GM12878 (cell line): Measurements from ENCODE around the gene HAND1. TPM values are rescaled to one million over a fixed set of nuclear protein-coding genes. Genes with fewer than 3 reads are reported as not detected.

Experiments
- ATAC-seq: fragments of 200-7000 bp; cut with Tn5 transposase; 3 replicates; pipeline ENCODE4 v1.9.1; 2020; ENCODE audit warnings: mild to moderate bottlenecking, moderate library complexity
- BruUV-seq: library from RNA; stranded (reverse); fragments of 400-500 nt; replicated peaks from 2 replicates; lab custom pipeline; 2021; lab: Mats Ljungman, UMichigan
- CTCF ChIA-PET: fragments of 300-600 bp; sonication (Branson Sonifier 250); formaldehyde crosslinking; extraction: SDS; loops from one replicate; lab custom pipeline; 2021; ENCODE audit warnings: inconsistent platforms; lab: Yijun Ruan, JAX
- POLR2A ChIA-PET: fragments of 350-600 bp; formaldehyde crosslinking; extraction: SDS; loops from one replicate; lab custom pipeline; 2021; ENCODE audit warnings: inconsistent platforms; lab: Charles Lee
- RAD21 ChIA-PET: fragments of 300-600 bp; sonication (Branson Sonifier 250); formaldehyde crosslinking; loops from one replicate; lab custom pipeline; 2023; ENCODE audit warnings: antibody characterized with exemption; ENCODE audit not compliant: unreplicated experiment; lab: Charles Lee
- SMC1A ChIA-PET: fragments of 300-600 bp; sonication (Branson Sonifier 250); formaldehyde crosslinking; loops from one replicate; lab custom pipeline; 2023; ENCODE audit not compliant: unreplicated experiment, uncharacterized antibody; lab: Charles Lee
- DNase-seq: peaks from one replicate; pipeline ENCODE4 v3.0.0-alpha.2; 2011; ENCODE audit warnings: low read depth, low spot score
- FAIRE-seq: peaks from 3 replicates; lab custom pipeline; 2011; peaks lifted over from hg19 to GRCh38; lab: Jason Lieb, UNC
- H2AFZ ChIP-seq: 2 replicates; pipeline ENCODE4 v1.6.0; 2011; ENCODE audit warnings: low read depth, low read length, control low read depth; ENCODE audit not compliant: control insufficient read depth
- H3K27ac ChIP-seq: 2 replicates; pipeline ENCODE4 v1.5.1; 2011; ENCODE audit warnings: control low read depth; ENCODE audit not compliant: control insufficient read depth, insufficient read depth
- H3K27me3 ChIP-seq, 2 experiments: replicated peaks in 1 of 2; 2 replicates each; pipeline versions ENCODE4 v1.6.0 to v1.6.1; 2011; ENCODE audit warnings: low read length in 1 of 2; ENCODE audit not compliant: control insufficient read depth in 2 of 2, insufficient read depth in 2 of 2
- H3K36me3 ChIP-seq, 2 experiments: 2 replicates each; pipeline ENCODE4 v1.5.1; 2011; ENCODE audit warnings: low read length in 1 of 2; ENCODE audit not compliant: control insufficient read depth in 2 of 2, insufficient read depth in 2 of 2
- H3K4me1 ChIP-seq: 2 replicates; pipeline ENCODE4 v1.6.1; 2011; ENCODE audit warnings: mild to moderate bottlenecking, low read length, moderate library complexity, mixed read lengths; ENCODE audit not compliant: control insufficient read depth, insufficient read depth
- H3K4me2 ChIP-seq: 2 replicates; pipeline ENCODE4 v1.6.0; 2011; ENCODE audit warnings: control low read depth; ENCODE audit not compliant: control insufficient read depth, insufficient read depth
- H3K4me3 ChIP-seq: fragments of 200-600 bp; sonication (generic); 2 replicates; pipeline ENCODE4 v1.5.1; 2016
- H3K79me2 ChIP-seq: 2 replicates; pipeline ENCODE4 v1.6.0; 2011; ENCODE audit warnings: low read length; ENCODE audit not compliant: control insufficient read depth, insufficient read depth
- H3K9ac ChIP-seq: 2 replicates; pipeline ENCODE4 v1.8.0; 2011; ENCODE audit warnings: low read length, control low read depth, mixed read lengths; ENCODE audit not compliant: control insufficient read depth, insufficient read depth
- H3K9me3 ChIP-seq: replicated peaks from 3 replicates; pipeline ENCODE4 v1.5.1; 2011; ENCODE audit warnings: mild to moderate bottlenecking, low read length; ENCODE audit not compliant: control insufficient read depth, insufficient read depth
- H4K20me1 ChIP-seq: 2 replicates; pipeline ENCODE4 v1.6.0; 2011; ENCODE audit not compliant: control insufficient read depth, insufficient read depth
- CBX5 ChIP-seq: sonication (generic); IDR thresholded peaks from 2 replicates; pipeline ENCODE4 v1.6.1; 2016; ENCODE audit warnings: low read depth, moderate library complexity, mild to moderate bottlenecking, inconsistent platforms
- CREM ChIP-seq: IDR thresholded peaks from 2 replicates; pipeline ENCODE4 v1.6.1; 2014; ENCODE audit warnings: antibody characterized with exemption, low read depth
- EED ChIP-seq: sonication (generic); IDR thresholded peaks from 2 replicates; pipeline ENCODE4 v1.6.1; 2016; ENCODE audit warnings: antibody characterized with exemption, low read depth
- ETV6 ChIP-seq, 2 experiments: fragments of 450-650 bp in 1 of 2; IDR thresholded peaks in 1 of 2; conservative IDR thresholded peaks in 1 of 2; 2 replicates each; pipeline ENCODE4 v1.6.1; 2014; ENCODE audit warnings: antibody characterized with exemption in 1 of 2, borderline replicate concordance in 1 of 2, low read depth in 1 of 2, mild to moderate bottlenecking in 1 of 2, moderate library complexity in 1 of 2
- IKZF2 ChIP-seq, 2 experiments: fragments of 450-650 bp; IDR thresholded peaks; 2 replicates each; pipeline ENCODE4 v1.6.1; 2017; ENCODE audit warnings: mild to moderate bottlenecking in 2 of 2, moderate library complexity in 2 of 2
- IRF4 ChIP-seq: IDR thresholded peaks from 2 replicates; pipeline ENCODE4 v1.6.1; 2011; ENCODE audit warnings: low read depth, low read length
- NR2F1 ChIP-seq: fragments of 450-650 bp; conservative IDR thresholded peaks from 2 replicates; pipeline ENCODE4 v1.6.1; 2017; ENCODE audit warnings: mild to moderate bottlenecking
- POU2F2 ChIP-seq: IDR thresholded peaks from 3 replicates; pipeline ENCODE4 v1.6.1; 2011; ENCODE audit warnings: low read depth, mild to moderate bottlenecking, low read length, borderline replicate concordance
- RFX5 ChIP-seq: IDR thresholded peaks from 2 replicates; pipeline ENCODE4 v1.6.1; 2011; ENCODE audit warnings: low read depth, low read length, improper control_type of control experiment
- SMAD1 ChIP-seq: fragments of 450-650 bp; IDR thresholded peaks from 2 replicates; pipeline ENCODE4 v1.6.1; 2018; ENCODE audit warnings: mild to moderate bottlenecking, low read depth; ENCODE audit not compliant: partially characterized antibody
- SMARCA5 ChIP-seq: fragments of 450-650 bp; IDR thresholded peaks from 2 replicates; pipeline ENCODE4 v1.6.1; 2017; ENCODE audit warnings: mild to moderate bottlenecking
- STAT3 ChIP-seq: IDR thresholded peaks from 2 replicates; pipeline ENCODE4 v1.6.1; 2011; ENCODE audit warnings: low read depth, low read length, improper control_type of control experiment
- TARDBP ChIP-seq: IDR thresholded peaks from 2 replicates; pipeline ENCODE4 v1.6.1; 2016; ENCODE audit warnings: borderline replicate concordance
- TBL1XR1 ChIP-seq: IDR thresholded peaks from 2 replicates; pipeline ENCODE4 v1.6.1; 2012; ENCODE audit warnings: low read depth, low read length, improper control_type of control experiment
- TCF12 ChIP-seq: IDR thresholded peaks from 2 replicates; pipeline ENCODE4 v1.6.1; 2011; ENCODE audit warnings: low read depth, mild to moderate bottlenecking, low read length
- YY1 ChIP-seq: IDR thresholded peaks from 2 replicates; pipeline ENCODE4 v1.6.1; 2011; ENCODE audit warnings: low read depth, mild to moderate bottlenecking, low read length
- ZNF217 ChIP-seq: fragments of 450-650 bp; IDR thresholded peaks from 2 replicates; pipeline ENCODE4 v1.6.1; 2017; ENCODE audit warnings: antibody characterized with exemption, mild to moderate bottlenecking
- ZSCAN29 ChIP-seq: fragments of 450-650 bp; IDR thresholded peaks from 2 replicates; pipeline ENCODE4 v1.6.1; 2017; ENCODE audit warnings: mild to moderate bottlenecking, moderate library complexity
- WGBS: methylation state at CpG from one replicate; pipeline ENCODE4 v1.1.6; 2016; ENCODE audit warnings: low lambda C conversion rate; ENCODE audit not compliant: insufficient replicate concordance, insufficient coverage; ENCODE audit errors: missing lambda C conversion rate; 5-methylcytosine and 5-hydroxymethylcytosine counted together
- in situ Hi-C: fragments of 300-500 bp; cut with MboI; formaldehyde crosslinking; loops from 9 replicates; pipeline ENCODE4 v1.14.3; 2018; ENCODE audit warnings: mixed read lengths
- intact Hi-C: fragments of 100-400 bp; cut with micrococcal nuclease; formaldehyde crosslinking; loops from one replicate; pipeline ENCODE4 v1.14.2; 2022; ENCODE audit not compliant: unreplicated experiment
- polyA plus RNA-seq, 11 experiments: library from polyadenylated mRNA; depleted of rRNA in 4 of 11; unstranded in 6 of 11; stranded (reverse) in 5 of 11; fragments of >200 nt; fragmentation: Nextera tagmentation in 4 of 11; fragmentation: Illumina TruSeq in 1 of 11; extraction: Ambion mirVana in 4 of 11; extraction: Trizol in 1 of 11; gene quantifications; 1 replicate in 1 of 11; 2 replicates in 10 of 11; pipeline versions ENCODE4 v1.2.1 to v1.2.3, GENCODE V29; 2011 to 2016; ENCODE audit warnings: inconsistent platforms in 2 of 11, missing spikeins in 2 of 11, low read depth in 1 of 11
- total RNA-seq, 4 experiments: library from RNA; depleted of rRNA in 3 of 4; stranded (reverse); fragments of >200 nt in 3 of 4; fragmentation: Illumina TruSeq in 1 of 4; extraction: Trizol in 1 of 4; gene quantifications; 2 replicates each; pipeline versions ENCODE4 v1.2.1 to v1.2.3, GENCODE V29; 2013 to 2021
- TF ChIP-seq, protein P1 (sequence below): fragments of 450-650 bp; IDR thresholded peaks from 2 replicates; pipeline ENCODE4 v1.6.1; 2017; ENCODE audit warnings: low read depth, mild to moderate bottlenecking, moderate library complexity
- TF ChIP-seq, protein P2 (sequence below): fragments of 450-650 bp; IDR thresholded peaks from 2 replicates; pipeline ENCODE4 v1.6.1; 2017; ENCODE audit warnings: mild to moderate bottlenecking, moderate library complexity

Gene HAND1
- total and polyA plus RNA-seq, 10 of the 15 experiments (the other 5 are each of a cell fraction or from before 2014, with no cell fraction given), result 0.06 to 0.41 (median 0.27) TPM; not detected in 4

DNA sequence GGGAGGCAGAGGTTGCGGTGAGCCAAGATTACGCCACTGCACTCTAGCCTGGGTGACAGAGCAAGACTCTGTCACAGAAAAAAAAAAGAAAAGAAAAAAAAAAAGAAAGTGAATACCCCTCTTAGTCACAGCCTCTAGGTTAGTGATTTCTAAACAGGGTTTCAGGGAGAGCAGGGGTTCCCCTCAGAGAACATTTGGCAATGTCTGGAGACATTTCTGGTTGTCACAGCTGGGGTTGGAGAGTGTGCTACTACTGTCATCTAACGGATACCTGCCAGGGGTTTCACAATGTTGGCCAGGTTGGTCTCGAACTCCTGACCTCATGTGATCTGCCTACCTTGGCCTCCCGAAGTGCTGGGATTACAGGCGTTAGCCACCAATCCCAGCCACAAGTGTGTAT, 37.5 kb upstream of the HAND1 start (continued):
- TF ChIP-seq NR2F1, result 0 out of 2 replicates have a peak, but pooled peaks have one; percentile 31
- TF ChIP-seq, protein P1, sequence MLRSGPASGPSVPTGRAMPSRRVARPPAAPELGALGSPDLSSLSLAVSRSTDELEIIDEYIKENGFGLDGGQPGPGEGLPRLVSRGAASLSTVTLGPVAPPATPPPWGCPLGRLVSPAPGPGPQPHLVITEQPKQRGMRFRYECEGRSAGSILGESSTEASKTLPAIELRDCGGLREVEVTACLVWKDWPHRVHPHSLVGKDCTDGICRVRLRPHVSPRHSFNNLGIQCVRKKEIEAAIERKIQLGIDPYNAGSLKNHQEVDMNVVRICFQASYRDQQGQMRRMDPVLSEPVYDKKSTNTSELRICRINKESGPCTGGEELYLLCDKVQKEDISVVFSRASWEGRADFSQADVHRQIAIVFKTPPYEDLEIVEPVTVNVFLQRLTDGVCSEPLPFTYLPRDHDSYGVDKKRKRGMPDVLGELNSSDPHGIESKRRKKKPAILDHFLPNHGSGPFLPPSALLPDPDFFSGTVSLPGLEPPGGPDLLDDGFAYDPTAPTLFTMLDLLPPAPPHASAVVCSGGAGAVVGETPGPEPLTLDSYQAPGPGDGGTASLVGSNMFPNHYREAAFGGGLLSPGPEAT, result peak; percentile 39; the same call in 1 of the 2 replicates
- peak; percentile 45; the same call in 1 of the 2 replicates for TF ChIP-seq CBX5
- peak; percentile 80 for TF ChIP-seq EED
- TF ChIP-seq, all 136 proteins: peak for 24; not testable (repeated sequence) for 112

DNA sequence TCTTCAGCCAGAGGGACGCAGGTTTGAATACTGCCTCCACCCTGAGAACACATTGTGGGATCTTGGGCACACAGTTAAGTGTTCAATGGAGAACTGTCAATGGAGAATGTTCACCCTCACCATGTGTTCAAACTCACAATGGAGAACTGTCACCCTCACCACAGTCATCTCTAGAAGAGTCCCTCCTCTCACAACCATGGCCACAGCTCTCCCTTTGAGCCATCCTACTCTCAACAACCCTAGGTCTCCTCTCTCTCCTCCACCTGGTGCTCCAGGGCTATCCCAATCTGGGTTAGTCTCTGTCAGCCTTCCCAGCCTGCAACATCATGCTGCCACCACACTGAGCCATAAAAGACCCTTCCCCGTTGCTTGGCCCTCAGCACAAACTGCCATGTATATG, 36.3 kb upstream of the HAND1 start:
- CTCF ChIA-PET, result interaction anchor here (0.9 to 4.0 kb wide), 2 partner anchors 11 to 18 kb away, joined by 3 to 36 read pairs; no protein-coding TSS in a partner anchor
- no peak for TF ChIP-seq ZSCAN29
- 0 out of 3 replicates have a peak, but pooled peaks have one; percentile 7 for TF ChIP-seq POU2F2
- TF ChIP-seq CREM, result no peak
- no peak for TF ChIP-seq ZNF217
- no peak for TF ChIP-seq TBL1XR1
- TF ChIP-seq RFX5, result no peak
- TF ChIP-seq IKZF2 (IDR thresholded peaks at IDR 0.05), result no peak
- TF ChIP-seq, protein P2, sequence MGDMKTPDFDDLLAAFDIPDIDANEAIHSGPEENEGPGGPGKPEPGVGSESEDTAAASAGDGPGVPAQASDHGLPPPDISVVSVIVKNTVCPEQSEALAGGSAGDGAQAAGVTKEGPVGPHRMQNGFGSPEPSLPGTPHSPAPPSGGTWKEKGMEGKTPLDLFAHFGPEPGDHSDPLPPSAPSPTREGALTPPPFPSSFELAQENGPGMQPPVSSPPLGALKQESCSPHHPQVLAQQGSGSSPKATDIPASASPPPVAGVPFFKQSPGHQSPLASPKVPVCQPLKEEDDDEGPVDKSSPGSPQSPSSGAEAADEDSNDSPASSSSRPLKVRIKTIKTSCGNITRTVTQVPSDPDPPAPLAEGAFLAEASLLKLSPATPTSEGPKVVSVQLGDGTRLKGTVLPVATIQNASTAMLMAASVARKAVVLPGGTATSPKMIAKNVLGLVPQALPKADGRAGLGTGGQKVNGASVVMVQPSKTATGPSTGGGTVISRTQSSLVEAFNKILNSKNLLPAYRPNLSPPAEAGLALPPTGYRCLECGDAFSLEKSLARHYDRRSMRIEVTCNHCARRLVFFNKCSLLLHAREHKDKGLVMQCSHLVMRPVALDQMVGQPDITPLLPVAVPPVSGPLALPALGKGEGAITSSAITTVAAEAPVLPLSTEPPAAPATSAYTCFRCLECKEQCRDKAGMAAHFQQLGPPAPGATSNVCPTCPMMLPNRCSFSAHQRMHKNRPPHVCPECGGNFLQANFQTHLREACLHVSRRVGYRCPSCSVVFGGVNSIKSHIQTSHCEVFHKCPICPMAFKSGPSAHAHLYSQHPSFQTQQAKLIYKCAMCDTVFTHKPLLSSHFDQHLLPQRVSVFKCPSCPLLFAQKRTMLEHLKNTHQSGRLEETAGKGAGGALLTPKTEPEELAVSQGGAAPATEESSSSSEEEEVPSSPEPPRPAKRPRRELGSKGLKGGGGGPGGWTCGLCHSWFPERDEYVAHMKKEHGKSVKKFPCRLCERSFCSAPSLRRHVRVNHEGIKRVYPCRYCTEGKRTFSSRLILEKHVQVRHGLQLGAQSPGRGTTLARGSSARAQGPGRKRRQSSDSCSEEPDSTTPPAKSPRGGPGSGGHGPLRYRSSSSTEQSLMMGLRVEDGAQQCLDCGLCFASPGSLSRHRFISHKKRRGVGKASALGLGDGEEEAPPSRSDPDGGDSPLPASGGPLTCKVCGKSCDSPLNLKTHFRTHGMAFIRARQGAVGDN, result no peak
- no peak for TF ChIP-seq SMAD1
- TF ChIP-seq SMARCA5, result 0 out of 2 replicates have a peak, but pooled peaks have one; percentile 15
- peak; percentile 33; the same call in 1 of the 2 replicates for TF ChIP-seq YY1
- peak; percentile 66; the same call in 1 of the 2 replicates for TF ChIP-seq TCF12
- no peak for TF ChIP-seq TARDBP
- TF ChIP-seq IRF4, result peak; percentile 66
- no peak for TF ChIP-seq STAT3
- no peak for TF ChIP-seq ETV6 (conservative IDR thresholded peaks at IDR 0.05 in 1 of 2, IDR thresholded peaks at IDR 0.05 in 1 of 2; ENCODE audit: borderline replicate concordance in 1 of 2, low read depth in 1 of 2)

More for the DNA sequence above, 36.3 kb upstream of the HAND1 start:
- H3K79me2 ChIP-seq, result no peaks in the 10 kb centered on the region
- no peak for DNase-seq
- peak overlapping the region; percentile 43 for H3K4me2 ChIP-seq
- ATAC-seq, result peak; percentile 68
- H3K27me3 ChIP-seq, result no peaks in the 10 kb centered on the region
- no peaks in the 10 kb centered on the region for H3K9me3 ChIP-seq
- ChIA-PET RAD21 (interaction anchor here (2.1 to 8.2 kb wide), 2 partner anchors 12 to 47 kb away, joined by 9 to 62 read pairs; no protein-coding TSS in a partner anchor), POLR2A (interaction anchor here (0.6 to 4.2 kb wide), 2 partner anchors 12 to 2000 kb away, joined by 3 to 35 read pairs; no protein-coding TSS in a partner anchor), SMC1A (interaction anchor here (5.0 to 9.5 kb wide), 3 partner anchors 13 to 62 kb away, joined by 19 to 108 read pairs (median 29); no protein-coding TSS in a partner anchor)
- WGBS, result 39% methylated on average over 2 of the region's 2 CpGs
- H2AFZ ChIP-seq, result no peak overlapping the region
- H3K4me1 ChIP-seq, result peaks cover 48% of the 10 kb centered on the region
- no peak overlapping the region for H3K9ac ChIP-seq
- H4K20me1 ChIP-seq, result no peaks in the 10 kb centered on the region
- in situ Hi-C loops, result no loop called here
- H3K4me3 ChIP-seq, result peak overlapping the region; percentile 34; the same call in 1 of the 2 replicates
- no peak for FAIRE-seq
- intact Hi-C loops, result loop anchor here (5.0 kb wide), 1 partner anchor 48 kb away; no protein-coding TSS in a partner anchor
- BruUV-seq, result no TSS peak
- peak overlapping the region; percentile 39 for H3K27ac ChIP-seq
- no peaks in the 10 kb centered on the region for H3K36me3 ChIP-seq
